A549 (cell line): ENCODE data around the gene AK8.

Experiments
- BHLHE40 ChIP-seq: IDR thresholded peaks from 2 replicates; pipeline ENCODE4 v1.6.1; 2012; ENCODE audit warnings: low read depth, low read length, inconsistent platforms
- MAZ ChIP-seq: fragments of 150-350 bp; IDR thresholded peaks from 2 replicates; pipeline ENCODE4 v1.6.1; 2014; ENCODE audit warnings: antibody characterized with exemption, low read depth, low read length, borderline replicate concordance
- POLR2A ChIP-seq: IDR thresholded peaks from 2 replicates; pipeline ENCODE4 v1.6.1; 2012; ENCODE audit warnings: mild to moderate bottlenecking, low read length
- POLR2AphosphoS2 ChIP-seq: conservative IDR thresholded peaks from 2 replicates; pipeline ENCODE4 v1.6.1; 2012; ENCODE audit warnings: low read length, improper control_type of control experiment, inconsistent platforms
- TF ChIP-seq, protein P1 (sequence below): fragments of >200 bp; sonication (Bioruptor Twin); formaldehyde crosslinking; IDR thresholded peaks from 3 replicates; pipeline ENCODE4 v1.5.1; 2016
- TF ChIP-seq, protein P2 (sequence below): IDR thresholded peaks from 2 replicates; pipeline ENCODE4 v1.6.1; 2012

DNA sequence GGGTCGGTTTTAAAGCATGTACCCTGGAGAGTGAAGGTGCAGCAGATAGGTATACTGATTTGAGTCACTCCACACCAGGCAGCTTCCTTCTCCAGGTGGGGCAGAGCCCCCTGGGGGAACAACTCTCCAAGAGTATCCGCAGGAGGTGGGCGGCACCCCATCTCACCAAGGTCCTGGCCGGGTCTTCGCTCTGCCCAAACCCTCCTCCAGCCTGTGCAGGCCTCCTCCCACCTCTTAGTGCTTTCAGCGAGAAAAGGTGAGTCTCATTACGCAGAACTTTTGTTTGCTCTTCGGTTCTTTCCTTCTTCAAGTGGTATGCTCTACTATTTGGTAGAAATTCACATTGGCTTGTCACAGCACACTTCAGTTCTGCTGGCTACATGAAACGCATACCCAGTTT, 14.3 kb upstream of the AK8 start:
- TF ChIP-seq, protein P1, sequence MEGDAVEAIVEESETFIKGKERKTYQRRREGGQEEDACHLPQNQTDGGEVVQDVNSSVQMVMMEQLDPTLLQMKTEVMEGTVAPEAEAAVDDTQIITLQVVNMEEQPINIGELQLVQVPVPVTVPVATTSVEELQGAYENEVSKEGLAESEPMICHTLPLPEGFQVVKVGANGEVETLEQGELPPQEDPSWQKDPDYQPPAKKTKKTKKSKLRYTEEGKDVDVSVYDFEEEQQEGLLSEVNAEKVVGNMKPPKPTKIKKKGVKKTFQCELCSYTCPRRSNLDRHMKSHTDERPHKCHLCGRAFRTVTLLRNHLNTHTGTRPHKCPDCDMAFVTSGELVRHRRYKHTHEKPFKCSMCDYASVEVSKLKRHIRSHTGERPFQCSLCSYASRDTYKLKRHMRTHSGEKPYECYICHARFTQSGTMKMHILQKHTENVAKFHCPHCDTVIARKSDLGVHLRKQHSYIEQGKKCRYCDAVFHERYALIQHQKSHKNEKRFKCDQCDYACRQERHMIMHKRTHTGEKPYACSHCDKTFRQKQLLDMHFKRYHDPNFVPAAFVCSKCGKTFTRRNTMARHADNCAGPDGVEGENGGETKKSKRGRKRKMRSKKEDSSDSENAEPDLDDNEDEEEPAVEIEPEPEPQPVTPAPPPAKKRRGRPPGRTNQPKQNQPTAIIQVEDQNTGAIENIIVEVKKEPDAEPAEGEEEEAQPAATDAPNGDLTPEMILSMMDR = no peak
- TF ChIP-seq MAZ (no peak), POLR2A (no peak), POLR2AphosphoS2 (no peak), BHLHE40 (no peak)
- TF ChIP-seq, protein P2, sequence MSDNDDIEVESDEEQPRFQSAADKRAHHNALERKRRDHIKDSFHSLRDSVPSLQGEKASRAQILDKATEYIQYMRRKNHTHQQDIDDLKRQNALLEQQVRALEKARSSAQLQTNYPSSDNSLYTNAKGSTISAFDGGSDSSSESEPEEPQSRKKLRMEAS = no peak
